Subcutaneous adipose tissue (tissue), 4 donors: Measurements from ENCODE around the gene TUBB. TPM values are rescaled to one million over a fixed set of nuclear protein-coding genes. Genes with fewer than 3 reads are reported as not detected.

ENCODE experiments used
- CTCF ChIP-seq: fragments of 450-650 bp; IDR thresholded peaks from one replicate; pipeline ENCODE4 v1.5.1; 2016; ENCODE audit warnings: low read depth, mild to moderate bottlenecking, control low read depth, antibody characterized with exemption, moderate library complexity
- total RNA-seq, 4 donors: library from RNA; depleted of rRNA; stranded (reverse); fragments of >200 nt; gene quantifications; one replicate each; pipeline ENCODE4 v1.1.0, GENCODE V29; 2016

The TUBB gene
- total RNA-seq, 4 donors from 2014 or later = 166 to 277 (median 220) TPM

DNA sequence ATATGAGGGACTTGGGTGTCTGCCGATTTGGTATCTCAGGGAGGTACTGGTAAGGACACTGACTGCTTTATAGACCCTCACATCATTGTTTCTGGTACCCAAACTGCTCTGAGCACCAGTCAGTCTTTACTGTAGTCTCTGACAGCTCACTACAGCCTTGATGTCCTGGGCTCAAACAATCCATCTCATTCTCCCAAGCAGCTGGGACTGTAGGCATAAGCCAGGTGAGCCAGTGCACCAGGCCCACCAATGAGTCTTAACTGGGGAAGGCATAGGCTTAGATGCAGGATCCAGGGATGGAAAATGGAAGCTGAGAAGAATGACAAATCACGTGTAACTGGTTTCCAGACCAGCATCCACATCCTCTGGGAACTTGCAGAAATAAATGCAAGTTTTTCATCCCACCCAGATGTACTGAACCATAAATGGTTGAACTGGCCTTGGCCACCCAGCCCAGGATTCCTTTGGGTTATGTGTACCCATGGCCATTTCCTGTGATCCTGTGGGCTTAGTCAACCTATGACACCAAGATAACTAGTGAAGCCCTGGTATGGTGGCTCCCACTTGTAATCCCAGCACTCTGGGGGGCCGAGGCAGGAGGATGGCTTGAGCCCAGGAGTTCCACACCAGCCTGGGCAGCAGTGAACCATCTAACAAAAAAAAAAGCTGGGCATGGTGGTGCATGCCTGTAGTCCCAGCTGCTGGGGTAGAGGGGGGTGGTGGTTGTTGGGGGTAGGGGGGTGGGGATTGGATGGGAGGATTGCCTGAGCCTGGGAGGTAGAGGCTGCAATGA, 5.8 kb downstream of the TUBB start:
- TF ChIP-seq CTCF = no peak

- no peak for TF ChIP-seq CTCF
These were observed 6.6 kb downstream of the TUBB start for GRCh38 chr6:30726506-30727413.

GRCh38 chr6:30727920-30728553, 7.9 kb downstream of the TUBB start:
- TF ChIP-seq CTCF = no peak

DNA sequence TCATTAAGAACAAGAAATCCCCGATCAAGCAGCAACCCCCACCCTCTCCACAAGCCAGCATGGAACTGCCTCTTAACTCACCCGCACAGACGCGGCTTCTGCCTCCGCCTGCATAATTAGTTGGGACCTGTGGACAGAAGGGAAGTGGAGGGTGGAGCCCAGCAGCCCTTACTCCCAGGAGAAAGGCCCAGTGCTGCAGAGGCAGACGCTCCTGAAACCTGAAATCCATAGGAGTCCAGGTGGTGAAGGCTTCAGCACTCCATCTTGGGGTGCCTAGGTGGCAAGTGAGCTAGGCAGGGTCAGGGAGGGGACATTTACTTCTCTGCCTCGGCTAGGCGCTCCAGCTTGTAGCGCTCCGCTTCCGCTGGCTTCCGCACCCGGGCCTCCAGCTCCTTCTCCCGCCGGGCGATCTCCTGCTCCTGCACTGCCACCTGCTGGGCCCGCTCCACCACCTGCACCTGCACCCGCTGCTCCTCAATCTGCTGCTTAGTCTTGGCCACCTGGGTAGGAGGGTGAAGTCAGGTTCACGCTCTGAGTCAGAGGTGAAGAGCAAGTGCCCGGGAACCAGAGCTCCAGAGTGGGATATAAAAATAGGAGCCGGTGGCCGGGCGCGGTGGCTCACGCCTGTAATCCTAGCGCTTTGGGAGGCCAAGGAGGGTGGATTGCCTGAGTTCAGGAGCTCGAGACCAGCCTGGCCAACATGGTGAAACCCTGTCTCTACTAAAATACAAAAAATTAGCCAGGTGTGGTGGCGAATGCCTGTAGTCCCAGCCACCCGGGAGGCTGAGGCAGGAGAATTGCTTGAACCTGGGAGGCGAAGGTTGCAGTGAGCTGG, 10.7 kb downstream of the TUBB start:
- no peak for TF ChIP-seq CTCF

- TF ChIP-seq CTCF = no peak
These were observed 12.2 kb downstream of the TUBB start for GRCh38 chr6:30732237-30732943.

DNA sequence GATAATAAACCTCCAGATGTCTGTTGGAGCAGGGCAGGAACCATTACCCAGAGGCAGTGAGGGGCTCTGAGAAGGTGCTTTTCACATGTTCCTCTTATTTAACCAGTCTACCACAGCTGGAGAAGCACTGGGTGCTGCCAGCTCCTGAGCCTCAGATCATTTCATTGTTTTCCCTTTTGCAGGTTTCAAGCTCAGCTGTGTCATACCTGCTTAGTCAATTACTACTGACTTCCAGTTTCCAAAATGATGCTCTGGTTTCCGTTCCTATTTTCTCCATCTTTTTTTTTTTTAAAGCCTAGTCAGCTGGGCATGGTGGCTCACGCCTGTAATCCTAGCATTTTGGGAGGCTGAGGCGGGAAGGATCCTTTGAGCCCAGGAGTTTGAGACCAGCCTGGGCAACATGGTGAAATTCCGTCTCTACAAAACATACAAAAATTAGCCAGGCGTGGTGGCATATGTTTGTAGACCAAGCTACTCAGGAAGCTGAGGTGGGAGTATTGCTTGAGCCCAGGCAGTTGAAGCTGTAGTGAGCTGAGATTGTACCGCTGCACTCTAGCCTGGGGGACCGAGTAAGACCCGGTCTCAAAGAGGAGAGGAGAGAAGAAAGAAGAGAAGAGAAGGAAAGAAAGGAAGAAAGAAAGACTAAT, 15.6 kb downstream of the TUBB start:
- no peak for TF ChIP-seq CTCF
